ENCODE results near the gene FPR3.
"Not testable (repeated sequence)": the region's sequence is repeated elsewhere in the genome, so short reads cannot be mapped to it uniquely, and the experiment has no call there.

FPR3 gene

GRCh38 chr19:51794885-51795490, at the start of gene FPR3:
FPR3 (plus strand) TSS chr19:51795157; CDS start chr19:51823749, 28,592 bp downstream.
- no peak for DNase-seq (ENCODE audit: low read depth in 3 of 3)

- no peak for DNase-seq (ENCODE audit: low read depth in 3 of 3)
Observed at GRCh38 chr19:51746731-51747130, 48.2 kb upstream of the FPR3 start.

GRCh38 chr19:51749979-51750378, 45.0 kb upstream of the FPR3 start:
- no peak for DNase-seq (ENCODE audit: low read depth in 3 of 3)

- DNase-seq (ENCODE audit: low read depth in 3 of 3): no peak
Observed at GRCh38 chr19:51750400-51751094, 44.4 kb upstream of the FPR3 start.

- DNase-seq (ENCODE audit: low read depth in 3 of 3): no peak
Observed at GRCh38 chr19:51751655-51752054, 43.3 kb upstream of the FPR3 start, which contains the start of gene FPR1. FPR1 (minus strand) TSS chr19:51751878; CDS start chr19:51746994, 4,884 bp downstream.

- DNase-seq (ENCODE audit: low read depth in 3 of 3): no peak
Observed at GRCh38 chr19:51754109-51754508, 40.8 kb upstream of the FPR3 start.

GRCh38 chr19:51754770-51755169, 40.2 kb upstream of the FPR3 start:
- DNase-seq (ENCODE audit: low read depth in 3 of 3): no peak

GRCh38 chr19:51755571-51755970, 39.4 kb upstream of the FPR3 start:
- no peak for DNase-seq (ENCODE audit: low read depth in 3 of 3)

GRCh38 chr19:51760697-51761356, 34.1 kb upstream of the FPR3 start, which contains the start of gene FPR2:
FPR2 (plus strand) TSS chr19:51761180; CDS start chr19:51768659, 7,479 bp downstream.
- no peak for DNase-seq (ENCODE audit: low read depth in 3 of 3)

- DNase-seq (ENCODE audit: low read depth in 3 of 3): no peak
Observed at GRCh38 chr19:51761696-51762095, 33.3 kb upstream of the FPR3 start.

- DNase-seq (ENCODE audit: low read depth in 3 of 3): no peak
Observed at GRCh38 chr19:51765086-51765485, 29.9 kb upstream of the FPR3 start.

GRCh38 chr19:51766461-51766860, 28.5 kb upstream of the FPR3 start:
- DNase-seq (ENCODE audit: low read depth in 3 of 3): no peak

GRCh38 chr19:51771376-51772130, 23.4 kb upstream of the FPR3 start:
- DNase-seq (ENCODE audit: low read depth in 3 of 3): no peak

- no peak for DNase-seq (ENCODE audit: low read depth in 3 of 3)
Observed at GRCh38 chr19:51772977-51773376, 22.0 kb upstream of the FPR3 start.

- DNase-seq (ENCODE audit: low read depth in 3 of 3): not testable (repeated sequence)
Observed at GRCh38 chr19:51776561-51776960, 18.4 kb upstream of the FPR3 start.

GRCh38 chr19:51777570-51778462, 17.1 kb upstream of the FPR3 start:
- DNase-seq (ENCODE audit: low read depth in 3 of 3): peak in 2 of 3 experiments; percentile 3 to 17

- no peak for DNase-seq (ENCODE audit: low read depth in 3 of 3)
Observed at GRCh38 chr19:51779181-51779580, 15.8 kb upstream of the FPR3 start.

GRCh38 chr19:51779703-51780102, 15.3 kb upstream of the FPR3 start:
- no peak for DNase-seq (ENCODE audit: low read depth in 3 of 3)

GRCh38 chr19:51780270-51780669, 14.7 kb upstream of the FPR3 start:
- no peak for DNase-seq (ENCODE audit: low read depth in 3 of 3)

- no peak for DNase-seq (ENCODE audit: low read depth in 3 of 3)
Observed at GRCh38 chr19:51781999-51782398, 13.0 kb upstream of the FPR3 start.

- no peak for DNase-seq (ENCODE audit: low read depth in 3 of 3)
Observed at GRCh38 chr19:51783372-51783771, 11.6 kb upstream of the FPR3 start.
